ENCODE data around the gene SP6. TPM values are rescaled to one million over a fixed set of nuclear protein-coding genes. Genes with fewer than 3 reads are reported as not detected.

The SP6 gene
- total RNA-seq, 8 experiments from 2014 or later: 0.11 to 1.1 (median 0.27) TPM

DNA sequence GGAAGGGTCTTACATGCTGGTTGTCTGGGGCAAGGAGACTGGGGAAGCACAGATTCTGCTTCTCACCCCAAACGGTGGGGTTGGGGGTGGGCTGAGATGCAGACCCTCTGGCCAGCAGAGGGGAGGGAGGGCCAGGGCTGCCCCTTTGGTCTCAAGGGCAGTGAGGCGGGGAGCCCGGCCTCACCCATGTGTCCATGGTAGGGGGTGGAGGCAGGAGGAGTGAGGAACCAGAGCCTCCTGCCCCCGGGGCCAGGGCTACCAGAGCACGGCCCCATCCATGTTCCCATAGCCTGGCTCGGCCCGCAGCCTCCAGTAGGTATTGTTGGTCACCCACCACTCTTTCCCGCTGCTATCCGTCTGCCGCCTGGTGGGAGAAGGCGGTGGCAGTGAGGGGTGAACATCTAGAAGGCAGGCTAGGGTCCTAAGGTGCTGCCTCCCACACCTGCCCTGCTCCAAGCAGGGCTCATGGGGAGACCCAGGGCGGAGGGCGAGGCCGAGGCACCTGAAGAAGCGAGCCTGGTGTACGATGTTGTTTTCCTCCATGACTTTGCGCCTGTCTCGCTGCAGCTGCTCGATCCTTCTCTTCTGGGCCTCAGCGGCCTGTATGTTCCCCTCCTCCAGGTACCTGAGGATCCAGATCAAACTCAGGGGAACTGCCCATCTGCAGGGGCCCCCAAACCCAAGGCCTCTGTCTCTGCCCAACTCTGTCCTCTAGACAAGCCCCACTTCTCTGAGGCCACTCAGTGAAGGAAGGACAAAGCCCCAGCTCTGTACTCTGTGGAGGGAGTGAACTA is 42.7 kb downstream of the SP6 start:
- Histone ChIP-seq H3K4me3 (no peak overlapping the region), H3K4me1 (replicated peaks in 1 of 2) (no peaks in the 10 kb centered on the region), H3K27ac (no peak overlapping the region)
- WGBS, 10 experiments: 85 to 100% (median 95%) methylated on average over 2 to 6 of the region's 20 CpGs; no CpG with 5 or more reads in 6 of the 10 experiments
- in situ Hi-C loops (cut with MboI; ENCODE audit: low pct_unique_long_range_greater_than_20kb in 2 of 9, low sequenced_read_pairs in 9 of 9, unreplicated experiment in 9 of 9): no loop called here
- ATAC-seq (replicated peaks in 6 of 8): peak in 1 of 8 experiments; percentile 5

DNA sequence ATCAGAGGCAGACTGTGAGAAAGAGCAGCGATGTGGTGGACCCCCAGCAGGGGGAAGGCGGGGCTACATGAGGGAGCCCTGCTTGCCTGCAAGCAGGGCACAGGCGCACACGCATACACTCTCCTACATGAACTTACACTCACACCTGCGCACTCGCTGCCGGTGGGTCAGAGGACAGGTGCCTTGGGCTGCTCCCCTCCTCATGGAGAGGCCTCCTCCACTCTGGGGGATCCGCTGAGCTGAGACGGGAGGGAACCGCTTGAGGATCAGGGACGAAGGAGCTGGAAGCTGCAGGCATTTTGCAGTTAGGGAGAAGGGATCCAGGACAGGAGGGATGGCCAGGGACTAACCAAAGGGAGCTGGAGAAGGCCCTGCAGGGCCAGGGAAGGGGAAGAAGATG is 43.5 kb downstream of the SP6 start:
- in situ Hi-C loops (cut with MboI; ENCODE audit: low pct_unique_long_range_greater_than_20kb in 2 of 9, low sequenced_read_pairs in 9 of 9, unreplicated experiment in 9 of 9): no loop called here
- peak in 1 of 8 experiments; percentile 13 for ATAC-seq (replicated peaks in 6 of 8)
- no peak overlapping the region for H3K27ac ChIP-seq
- no peak overlapping the region for H3K4me3 ChIP-seq
- WGBS, 10 experiments: 43 to 100% (median 86%) methylated on average over 1 to 6 of the region's 11 CpGs; no CpG with 5 or more reads in 5 of the 10 experiments
- H3K4me1 ChIP-seq (replicated peaks in 1 of 2): no peaks in the 10 kb centered on the region

DNA sequence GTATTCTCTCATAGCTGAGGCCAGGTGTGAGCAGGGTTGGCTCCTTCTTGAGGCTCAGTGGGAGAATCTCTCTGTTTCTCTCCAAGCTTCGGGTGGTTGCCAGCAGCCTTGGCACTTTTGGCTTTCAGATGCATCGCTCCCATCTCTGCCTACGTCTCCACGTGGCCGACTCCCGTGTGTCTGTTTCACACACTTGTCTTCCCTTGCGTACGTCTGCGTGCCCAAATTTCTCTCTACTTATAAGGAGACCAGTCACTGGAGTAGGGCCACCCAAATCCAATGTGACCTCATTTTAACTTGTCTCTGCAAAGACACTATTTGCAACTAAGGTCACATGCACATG is 44.1 kb downstream of the SP6 start:
- WGBS, 10 experiments: 40 to 100% (median 95%) methylated on average over 1 to 5 of the region's 9 CpGs; no CpG with 5 or more reads in 3 of the 10 experiments
- Histone ChIP-seq H3K27ac (no peak overlapping the region), H3K4me1 (replicated peaks in 1 of 2) (no peaks in the 10 kb centered on the region), H3K4me3 (no peak overlapping the region)
- in situ Hi-C loops (cut with MboI; ENCODE audit: low pct_unique_long_range_greater_than_20kb in 2 of 9, low sequenced_read_pairs in 9 of 9, unreplicated experiment in 9 of 9): no loop called here
- no peak for ATAC-seq (replicated peaks in 6 of 8)

DNA sequence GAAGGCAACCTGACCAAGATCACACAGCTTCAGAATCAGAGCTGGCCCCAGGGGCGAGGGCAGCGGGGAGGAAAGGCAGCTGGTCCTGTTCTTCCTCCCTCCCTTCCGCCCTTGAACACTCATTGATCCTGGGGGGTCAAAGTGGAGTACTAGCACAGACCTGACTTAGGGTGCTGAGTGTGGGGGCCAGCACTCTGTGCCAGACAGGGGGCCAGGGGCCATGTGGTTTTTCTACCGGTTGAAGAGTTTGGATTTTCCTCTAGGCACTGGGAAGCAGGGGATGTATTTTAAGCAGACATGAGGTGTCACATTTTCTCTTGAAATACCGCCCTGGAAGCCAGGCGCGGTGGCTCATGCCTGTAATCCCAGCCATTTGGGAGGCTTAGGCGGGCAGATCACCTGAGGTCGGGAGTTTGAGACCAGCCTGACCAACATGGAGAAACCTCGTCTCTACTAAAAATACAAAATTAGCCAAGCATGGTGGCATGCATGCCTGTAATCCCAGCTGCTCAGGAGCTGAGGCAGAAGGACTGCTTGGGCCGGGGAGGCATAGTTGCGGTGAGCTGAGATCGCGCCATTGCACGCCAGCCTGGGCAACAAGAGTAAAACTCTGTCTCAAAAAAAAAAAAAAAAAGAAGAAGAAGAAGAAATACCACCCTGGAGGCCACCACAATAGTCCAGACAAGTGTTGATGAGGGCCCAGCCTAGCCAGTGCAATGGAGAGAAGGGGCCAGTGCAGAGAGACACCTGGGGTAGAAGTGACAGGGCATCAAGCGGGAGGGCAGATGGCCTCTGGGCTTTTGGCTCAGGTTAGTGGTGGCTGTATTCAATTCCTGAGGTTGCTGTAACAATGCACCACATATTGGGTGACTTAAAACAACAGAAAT is 44.7 kb downstream of the SP6 start:
- no peak for ATAC-seq (replicated peaks in 6 of 8)
- Histone ChIP-seq H3K4me3 (no peak overlapping the region), H3K4me1 (replicated peaks in 1 of 2) (no peaks in the 10 kb centered on the region), H3K27ac (no peak overlapping the region)
- in situ Hi-C loops (cut with MboI; ENCODE audit: low pct_unique_long_range_greater_than_20kb in 2 of 9, low sequenced_read_pairs in 9 of 9, unreplicated experiment in 9 of 9): no loop called here
- WGBS, 10 experiments: 67 to 100% (median 88%) methylated on average over 1 to 4 of the region's 16 CpGs; no CpG with 5 or more reads in 2 of the 10 experiments

DNA sequence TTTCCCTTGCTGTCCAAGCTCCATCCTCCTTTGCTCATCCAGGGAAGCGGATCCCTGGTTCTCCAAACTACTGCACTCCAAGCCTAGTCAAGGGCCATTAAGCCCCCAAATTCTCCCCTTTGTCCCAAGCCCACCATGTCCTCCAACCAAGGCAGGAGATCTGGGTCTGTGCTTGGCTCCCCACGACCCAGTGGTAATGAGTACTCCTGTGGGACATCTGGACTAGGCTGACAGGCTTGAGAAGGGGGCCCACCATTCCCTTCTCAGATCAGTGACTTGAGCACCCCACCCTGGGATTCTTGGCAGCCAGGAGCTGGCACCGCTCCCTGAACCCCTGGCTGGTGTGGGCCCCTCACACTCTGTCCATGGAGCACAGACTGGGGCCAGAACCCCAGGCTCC is 46.5 kb downstream of the SP6 start:
- no peaks in the 10 kb centered on the region for H3K4me1 ChIP-seq (replicated peaks in 1 of 2)
- H3K27ac ChIP-seq: no peak overlapping the region
- no peak overlapping the region for H3K4me3 ChIP-seq
- ATAC-seq (replicated peaks in 6 of 8): no peak
- in situ Hi-C loops (cut with MboI; ENCODE audit: low pct_unique_long_range_greater_than_20kb in 2 of 9, low sequenced_read_pairs in 9 of 9, unreplicated experiment in 9 of 9): no loop called here
- WGBS, 10 experiments: 40 to 88% (median 60%) methylated on average over 1 to 2 of the region's 3 CpGs; no CpG with 5 or more reads in 7 of the 10 experiments

DNA sequence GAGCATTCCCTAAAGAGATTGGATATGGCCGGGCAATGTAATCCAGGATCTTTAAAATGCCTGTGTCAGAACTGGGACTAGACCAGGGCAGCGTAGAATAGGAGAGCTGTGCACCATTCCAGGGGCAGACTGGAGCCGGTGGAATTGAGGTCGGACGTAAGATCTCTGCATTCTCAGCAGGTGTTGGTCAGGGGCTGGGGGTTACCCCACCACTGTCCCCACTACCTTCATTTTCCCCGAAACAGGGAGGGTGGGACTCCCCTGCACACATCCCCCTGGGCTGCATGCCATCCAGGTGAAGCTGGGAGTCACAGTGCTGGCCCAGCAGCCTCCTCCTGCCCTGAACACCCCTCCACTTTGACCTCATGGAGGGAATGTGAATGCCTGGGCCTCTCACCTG is 47.2 kb downstream of the SP6 start:
- ATAC-seq (replicated peaks in 6 of 8): no peak
- H3K27ac ChIP-seq: no peak overlapping the region
- no peaks in the 10 kb centered on the region for H3K4me1 ChIP-seq (replicated peaks in 1 of 2)
- no peak overlapping the region for H3K4me3 ChIP-seq
- WGBS, 10 experiments: 0 to 51% (median 17%) methylated on average over 1 to 3 of the region's 6 CpGs; no CpG with 5 or more reads in 3 of the 10 experiments
- in situ Hi-C loops (cut with MboI; ENCODE audit: low pct_unique_long_range_greater_than_20kb in 2 of 9, low sequenced_read_pairs in 9 of 9, unreplicated experiment in 9 of 9): no loop called here

DNA sequence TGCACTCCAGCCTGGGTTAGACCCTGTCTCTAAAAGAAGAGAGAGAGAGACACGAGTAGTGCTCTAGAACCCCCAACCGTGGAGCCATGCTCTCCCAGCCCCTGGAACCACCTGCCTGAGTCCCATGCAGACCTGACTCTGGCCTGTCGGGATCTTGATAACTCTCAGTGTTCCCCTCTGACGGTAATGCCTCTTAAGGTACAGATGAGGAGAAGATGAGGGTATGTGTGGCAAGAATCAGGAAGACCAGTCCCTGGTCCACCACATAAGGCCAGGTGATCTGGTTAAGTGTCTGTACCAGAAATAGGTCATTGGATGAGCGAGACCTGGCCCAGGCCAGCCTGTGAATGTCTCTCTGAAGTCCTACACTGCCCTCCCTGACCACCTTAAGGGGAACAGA is 47.8 kb downstream of the SP6 start:
- Histone ChIP-seq H3K4me1 (replicated peaks in 1 of 2) (no peaks in the 10 kb centered on the region), H3K27ac (no peak overlapping the region), H3K4me3 (no peak overlapping the region)
- ATAC-seq (replicated peaks in 6 of 8): no peak
- 0 to 60% (median 28%) methylated on average over 1 to 4 of the region's 5 CpGs; no CpG with 5 or more reads in 3 of the 10 experiments for WGBS, 10 experiments
- in situ Hi-C loops (cut with MboI; ENCODE audit: low pct_unique_long_range_greater_than_20kb in 2 of 9, low sequenced_read_pairs in 9 of 9, unreplicated experiment in 9 of 9): no loop called here

DNA sequence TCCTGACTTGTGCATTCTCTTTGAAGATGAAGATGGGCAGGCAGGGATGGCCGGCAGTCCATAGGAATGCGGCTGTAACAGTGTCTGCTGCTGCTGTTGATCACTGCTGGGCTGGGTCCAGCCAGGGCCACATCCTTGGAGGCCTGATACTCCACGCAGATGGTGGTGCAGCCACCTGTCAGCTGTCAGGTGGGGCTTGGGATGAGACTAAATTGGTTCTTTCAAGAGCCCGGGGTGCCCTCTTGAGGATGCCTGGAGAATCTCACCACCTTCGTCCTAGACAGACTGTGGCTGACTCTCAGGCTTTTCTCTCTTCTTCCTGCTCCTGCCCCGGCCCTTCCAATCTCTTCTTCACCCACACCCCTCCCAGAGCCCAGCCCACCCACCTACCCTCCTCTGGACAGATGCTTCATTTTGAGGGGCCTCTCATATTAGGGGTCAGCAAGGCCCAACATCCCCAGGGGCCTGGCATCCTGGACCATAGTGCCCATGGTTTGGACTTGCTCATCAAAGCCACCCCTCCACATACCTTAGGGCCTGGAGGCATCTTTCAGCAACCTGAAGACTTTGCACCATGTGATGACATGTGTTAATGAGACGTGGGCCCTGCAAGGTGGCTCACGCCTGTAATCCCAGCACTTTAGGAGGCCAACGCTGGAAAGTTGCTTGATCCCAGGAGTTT is 48.5 kb downstream of the SP6 start:
- WGBS, 10 experiments: 20 to 67% (median 50%) methylated on average over 2 to 3 of the region's 9 CpGs; no CpG with 5 or more reads in 7 of the 10 experiments
- in situ Hi-C loops (cut with MboI; ENCODE audit: low pct_unique_long_range_greater_than_20kb in 2 of 9, low sequenced_read_pairs in 9 of 9, unreplicated experiment in 9 of 9): no loop called here
- H3K4me1 ChIP-seq (replicated peaks in 1 of 2): no peaks in the 10 kb centered on the region
- no peak overlapping the region for H3K27ac ChIP-seq
- no peak overlapping the region for H3K4me3 ChIP-seq
- ATAC-seq (replicated peaks in 6 of 8): peak; percentile 67 to 95 (median 78)

DNA sequence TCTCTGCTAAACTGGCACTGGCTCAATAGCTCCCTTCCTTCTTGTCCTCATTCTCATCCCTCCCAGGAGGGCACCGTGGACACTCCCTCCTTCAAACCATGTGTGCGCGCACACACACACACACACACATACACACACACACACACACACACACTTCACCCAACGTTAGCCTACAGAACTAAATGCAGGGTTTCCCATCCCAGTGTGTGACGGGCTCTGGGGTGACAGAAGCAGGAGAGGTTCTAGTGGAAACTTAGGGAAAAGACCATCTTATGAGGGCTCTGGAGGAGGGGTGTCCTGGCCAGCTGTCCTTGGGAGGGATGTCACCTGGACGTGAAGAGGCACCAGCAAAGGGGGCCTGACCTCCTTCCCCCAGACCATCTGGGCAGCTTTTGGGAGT is 49.1 kb downstream of the SP6 start:
- WGBS, 10 experiments: 0 to 33% (median 27%) methylated on average over 1 to 3 of the region's 6 CpGs; no CpG with 5 or more reads in 7 of the 10 experiments
- Histone ChIP-seq H3K4me3 (no peak overlapping the region), H3K4me1 (replicated peaks in 1 of 2) (no peaks in the 10 kb centered on the region), H3K27ac (no peak overlapping the region)
- ATAC-seq (replicated peaks in 6 of 8): peak in 4 of 8 experiments; percentile 8 to 14 (median 12)
- in situ Hi-C loops (cut with MboI; ENCODE audit: low pct_unique_long_range_greater_than_20kb in 2 of 9, low sequenced_read_pairs in 9 of 9, unreplicated experiment in 9 of 9): no loop called here

DNA sequence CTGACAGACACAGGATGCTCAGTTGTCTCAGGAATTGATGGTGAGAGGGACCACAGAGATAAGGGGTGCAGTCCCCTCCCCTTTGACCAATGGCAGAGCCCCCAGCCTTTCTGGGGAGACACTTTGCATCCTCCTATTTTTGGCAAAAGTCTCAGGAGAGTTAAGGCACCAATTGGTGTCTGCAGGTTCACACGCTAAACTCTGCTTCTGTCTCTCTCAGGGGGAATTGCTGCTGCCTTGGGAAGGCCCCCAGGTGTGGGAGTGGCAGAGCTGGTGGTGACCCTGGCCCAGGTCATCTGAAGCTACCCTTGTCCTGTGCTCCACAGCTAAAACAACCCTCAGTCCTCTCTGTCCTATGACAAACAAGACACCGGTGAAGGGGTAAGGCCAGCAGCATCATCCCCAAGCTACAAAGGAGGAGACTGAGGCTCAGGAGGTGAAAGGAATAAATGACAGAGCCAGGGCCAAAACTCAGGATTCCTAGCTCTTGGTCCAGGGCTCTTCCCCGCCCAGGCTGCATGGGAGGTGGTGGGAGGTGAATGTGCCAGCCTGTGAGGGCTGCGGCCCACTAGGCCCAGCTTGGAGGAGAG is 49.7 kb downstream of the SP6 start:
- ATAC-seq (replicated peaks in 6 of 8): no peak
- H3K27ac ChIP-seq: no peak overlapping the region
- no peaks in the 10 kb centered on the region for H3K4me1 ChIP-seq (replicated peaks in 1 of 2)
- WGBS, 10 experiments: 60 to 100% (median 84%) methylated on average over 1 to 2 of the region's 4 CpGs; no CpG with 5 or more reads in 6 of the 10 experiments
- in situ Hi-C loops (cut with MboI; ENCODE audit: low pct_unique_long_range_greater_than_20kb in 2 of 9, low sequenced_read_pairs in 9 of 9, unreplicated experiment in 9 of 9): no loop called here
- no peak overlapping the region for H3K4me3 ChIP-seq

DNA sequence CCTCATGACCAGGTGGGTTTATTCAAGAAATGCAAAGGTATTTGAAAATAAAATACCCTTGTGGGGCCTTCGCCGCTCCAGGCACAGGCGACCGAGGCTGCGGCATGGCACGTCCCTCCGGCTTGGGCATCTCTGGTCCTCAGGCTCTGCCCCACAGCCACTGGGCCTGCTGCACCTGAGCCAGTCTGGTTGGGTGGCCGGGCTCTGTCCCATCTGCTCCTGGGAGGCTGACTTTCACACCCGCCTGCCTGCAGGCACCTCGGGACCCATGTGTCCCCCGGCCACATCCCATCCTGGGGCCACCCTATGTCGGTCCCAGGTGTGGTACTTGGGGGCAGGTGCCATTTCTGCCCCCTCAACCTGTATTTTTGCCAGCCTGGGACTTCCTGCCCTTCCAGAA is 50.3 kb downstream of the SP6 start:
- in situ Hi-C loops (cut with MboI; ENCODE audit: low pct_unique_long_range_greater_than_20kb in 2 of 9, low sequenced_read_pairs in 9 of 9, unreplicated experiment in 9 of 9): no loop called here
- 0 to 100% (median 81%) methylated on average over 1 to 11 of the region's 12 CpGs; no CpG with 5 or more reads in 2 of the 10 experiments for WGBS, 10 experiments
- Histone ChIP-seq H3K4me1 (replicated peaks in 1 of 2) (no peaks in the 10 kb centered on the region), H3K4me3 (no peak overlapping the region), H3K27ac (no peak overlapping the region)
- no peak for ATAC-seq (replicated peaks in 6 of 8)

DNA sequence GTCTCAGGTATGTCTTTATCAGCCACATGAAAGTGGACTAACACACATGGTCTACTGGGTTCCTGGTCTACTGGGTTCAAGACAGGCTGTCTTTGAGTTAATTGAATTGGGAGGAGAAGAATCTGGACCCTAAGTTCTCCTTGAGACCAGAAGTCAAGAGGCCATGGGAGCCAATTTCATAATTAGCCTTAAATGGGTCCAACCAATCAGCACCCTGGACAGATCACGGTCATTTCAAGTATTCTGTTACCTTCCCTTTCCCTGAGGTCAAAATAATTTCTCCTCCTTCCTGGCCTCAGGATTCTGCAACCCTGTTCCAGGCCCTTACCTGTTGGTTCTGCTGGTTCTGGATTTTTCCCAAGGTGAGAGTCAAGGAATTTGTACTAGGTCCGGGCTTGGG is 53.2 kb downstream of the SP6 start:
- Histone ChIP-seq H3K4me3 (no peak overlapping the region), H3K27ac (no peak overlapping the region), H3K4me1 (replicated peaks in 1 of 2) (no peaks in the 10 kb centered on the region)
- in situ Hi-C loops (cut with MboI; ENCODE audit: low pct_unique_long_range_greater_than_20kb in 2 of 9, low sequenced_read_pairs in 9 of 9, unreplicated experiment in 9 of 9): no loop called here
- 0 to 67% (median 59%) methylated on average over 1 to 2 of the region's 2 CpGs; no CpG with 5 or more reads in 4 of the 10 experiments for WGBS, 10 experiments
- ATAC-seq (replicated peaks in 6 of 8): no peak

Data from motor neuron (in vitro differentiated cells).